Hepatocyte (in vitro differentiated cells): ENCODE results near the gene EXOC6B. TPM values are rescaled to one million over a fixed set of nuclear protein-coding genes. Genes with fewer than 3 reads are reported as not detected.

Source experiments
- DNase-seq: peaks from one replicate; pipeline ENCODE4 v3.0.0-alpha.2; 2016; ENCODE audit warnings: low spot score
- H2AFZ ChIP-seq: fragments of 200-600 bp; sonication (generic); 2 replicates; pipeline ENCODE4 v1.6.0; 2016; ENCODE audit warnings: antibody characterized with exemption, mild to moderate bottlenecking
- H3K27ac ChIP-seq: fragments of 200-600 bp; sonication (generic); 2 replicates; pipeline ENCODE4 v1.5.1; 2016; ENCODE audit warnings: mild to moderate bottlenecking
- H3K27me3 ChIP-seq: fragments of 200-600 bp; sonication (generic); 2 replicates; pipeline ENCODE4 v1.6.1; 2016
- H3K36me3 ChIP-seq: fragments of 200-600 bp; sonication (generic); replicated peaks from 2 replicates; pipeline ENCODE4 v1.5.1; 2016; ENCODE audit warnings: low read depth; ENCODE audit not compliant: insufficient read depth
- H3K4me1 ChIP-seq: fragments of 200-600 bp; sonication (generic); 2 replicates; pipeline ENCODE4 v1.5.1; 2016; ENCODE audit warnings: mild to moderate bottlenecking, moderate library complexity; ENCODE audit not compliant: insufficient read depth
- H3K4me2 ChIP-seq: fragments of 200-600 bp; sonication (generic); 2 replicates; pipeline ENCODE4 v1.6.0; 2016
- H3K4me3 ChIP-seq: fragments of 200-600 bp; sonication (generic); 2 replicates; pipeline ENCODE4 v1.5.1; 2016; ENCODE audit warnings: mild to moderate bottlenecking
- H3K79me2 ChIP-seq: fragments of 200-600 bp; sonication (generic); 2 replicates; pipeline ENCODE4 v1.6.0; 2017; ENCODE audit warnings: mild to moderate bottlenecking
- H3K9me2 ChIP-seq: fragments of 200-600 bp; sonication (generic); replicated peaks from 2 replicates; pipeline ENCODE4 v1.6.0; 2017; ENCODE audit warnings: mild to moderate bottlenecking; ENCODE audit not compliant: insufficient read depth
- H3K9me3 ChIP-seq: fragments of 200-600 bp; sonication (generic); 2 replicates; pipeline ENCODE4 v1.5.1; 2016; ENCODE audit warnings: low read depth, mild to moderate bottlenecking
- H4K20me1 ChIP-seq: fragments of 200-600 bp; sonication (generic); 2 replicates; pipeline ENCODE4 v1.6.0; 2016; ENCODE audit warnings: mild to moderate bottlenecking; ENCODE audit not compliant: insufficient read depth, poor library complexity, severe bottlenecking
- CTCF ChIP-seq: fragments of 200-600 bp; sonication (generic); IDR thresholded peaks from 2 replicates; pipeline ENCODE4 v1.5.1; 2016; ENCODE audit warnings: antibody characterized with exemption, mild to moderate bottlenecking; ENCODE audit not compliant: poor library complexity
- EZH2 ChIP-seq: fragments of 200-600 bp; sonication (generic); IDR thresholded peaks from 2 replicates; pipeline ENCODE4 v1.6.1; 2016; ENCODE audit warnings: antibody characterized with exemption, mild to moderate bottlenecking, borderline replicate concordance
- EZH2phosphoT487 ChIP-seq: fragments of 200-600 bp; sonication (generic); IDR thresholded peaks from one replicate; pipeline ENCODE4 v1.6.1; 2018; ENCODE audit warnings: antibody characterized with exemption, mild to moderate bottlenecking, low read depth, moderate library complexity; ENCODE audit not compliant: unreplicated experiment, severe bottlenecking
- WGBS: methylation state at CpG from one replicate; pipeline ENCODE4 v1.1.6; 2016; ENCODE audit warnings: low lambda C conversion rate; ENCODE audit errors: missing lambda C conversion rate; 5-methylcytosine and 5-hydroxymethylcytosine counted together
- polyA plus RNA-seq: library from polyadenylated mRNA; unstranded; fragments of >200 nt; fragmentation: Nextera tagmentation; extraction: Ambion mirVana; gene quantifications from 2 replicates; pipeline ENCODE4 v1.2.1, GENCODE V29; 2016
- total RNA-seq: library from RNA; depleted of rRNA; stranded (reverse); fragments of >200 nt; gene quantifications from 2 replicates; pipeline ENCODE4 v1.2.3, GENCODE V29; 2014

The EXOC6B gene
- total and polyA plus RNA-seq, 2 experiments from 2014 or later, result 11.8 to 36.2 TPM

- H3K27ac ChIP-seq, result no peak overlapping the region
These were observed 3.9 kb downstream of the EXOC6B start for GRCh38 chr2:72821983-72822382.

DNA sequence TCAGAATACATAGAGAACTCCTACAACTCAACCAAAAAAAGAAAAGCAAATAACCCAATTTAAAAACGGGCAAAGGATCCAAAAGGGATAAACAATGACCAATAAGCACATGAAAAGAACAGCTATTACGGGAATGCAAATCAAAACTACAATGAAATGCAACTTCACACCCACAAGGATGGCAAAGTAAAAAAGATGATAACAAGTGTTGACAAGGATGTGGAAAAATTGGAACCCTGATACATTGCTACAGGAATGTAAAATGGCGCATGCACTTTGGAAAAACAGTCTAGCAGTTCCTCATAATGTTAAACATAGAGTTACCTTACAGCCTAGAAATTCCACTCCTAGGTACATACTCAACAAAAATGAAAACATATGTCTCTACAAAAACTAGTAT, 4.7 kb downstream of the EXOC6B start:
- Histone ChIP-seq H3K79me2 (peaks cover 83% of the 10 kb centered on the region), H4K20me1 (peaks cover 6% of the 10 kb centered on the region), H3K4me1 (no peaks in the 10 kb centered on the region), H3K9me3 (no peaks in the 10 kb centered on the region), H3K9me2 (no peaks in the 10 kb centered on the region), H3K4me2 (no peak overlapping the region), H3K27me3 (no peaks in the 10 kb centered on the region), H2AFZ (no peak overlapping the region), H3K36me3 (no peaks in the 10 kb centered on the region), H3K27ac (no peak overlapping the region), H3K4me3 (no peak overlapping the region)
- TF ChIP-seq EZH2phosphoT487, result no peak
- no peak for TF ChIP-seq EZH2
- no peak for TF ChIP-seq CTCF
- 90% methylated on average over 3 of the region's 3 CpGs for WGBS
- DNase-seq, result no peak

More at GRCh38 chr2:72821983-72822382, 3.9 kb downstream of the EXOC6B start:
- TF ChIP-seq EZH2phosphoT487, result no peak
- Histone ChIP-seq H4K20me1 (peaks cover 2% of the 10 kb centered on the region), H2AFZ (no peak overlapping the region), H3K9me2 (no peaks in the 10 kb centered on the region), H3K27me3 (no peaks in the 10 kb centered on the region), H3K4me2 (no peak overlapping the region), H3K79me2 (peaks cover 74% of the 10 kb centered on the region), H3K4me3 (no peak overlapping the region), H3K36me3 (no peaks in the 10 kb centered on the region), H3K4me1 (no peaks in the 10 kb centered on the region), H3K9me3 (no peaks in the 10 kb centered on the region)
- no peak for DNase-seq

GRCh38 chr2:72819501-72819900, 6.3 kb downstream of the EXOC6B start:
- Histone ChIP-seq H3K4me3 (no peak overlapping the region), H3K79me2 (peaks cover 92% of the 10 kb centered on the region), H3K9me3 (no peaks in the 10 kb centered on the region), H3K27me3 (no peaks in the 10 kb centered on the region), H4K20me1 (peaks cover 6% of the 10 kb centered on the region), H3K27ac (no peak overlapping the region), H3K36me3 (no peaks in the 10 kb centered on the region), H3K4me2 (no peak overlapping the region), H3K9me2 (no peaks in the 10 kb centered on the region), H2AFZ (no peak overlapping the region), H3K4me1 (no peaks in the 10 kb centered on the region)
- DNase-seq, result no peak
- no peak for TF ChIP-seq EZH2phosphoT487

GRCh38 chr2:72815655-72816278, 10.1 kb downstream of the EXOC6B start:
- H3K27ac ChIP-seq, result no peak overlapping the region
- no peaks in the 10 kb centered on the region for H3K27me3 ChIP-seq
- no peak overlapping the region for H2AFZ ChIP-seq
- 83% methylated on average over 13 of the region's 13 CpGs for WGBS
- H4K20me1 ChIP-seq, result peaks cover 10% of the 10 kb centered on the region
- no peaks in the 10 kb centered on the region for H3K9me2 ChIP-seq
- no peak for TF ChIP-seq EZH2
- peak; percentile 18 for TF ChIP-seq CTCF
- no peak overlapping the region for H3K4me3 ChIP-seq
- no peaks in the 10 kb centered on the region for H3K9me3 ChIP-seq
- no peaks in the 10 kb centered on the region for H3K36me3 ChIP-seq
- H3K4me1 ChIP-seq, result no peaks in the 10 kb centered on the region
- H3K4me2 ChIP-seq, result no peak overlapping the region
- H3K79me2 ChIP-seq, result peaks cover 87% of the 10 kb centered on the region
- no peak for DNase-seq
